Measurements from ENCODE around the gene GHSR. TPM values are rescaled to one million over a fixed set of nuclear protein-coding genes. Genes with fewer than 3 reads are reported as not detected.

GHSR gene
- total RNA-seq, 1 experiment from 2014 or later: not detected

GRCh38 chr3:172442606-172443005 is 5.7 kb downstream of the GHSR start:
- no peak for DNase-seq (ENCODE audit: low spot score)
- H3K4me1 ChIP-seq (ENCODE audit: insufficient read depth, low read length, poor library complexity, severe bottlenecking): no peaks in the 10 kb centered on the region
- H3K9me3 ChIP-seq (ENCODE audit: low read depth, low read length, poor library complexity, severe bottlenecking): no peaks in the 10 kb centered on the region
- BruUV-seq (replicated peaks): no TSS peak
- H3K36me3 ChIP-seq (ENCODE audit: insufficient read depth, low read length, poor library complexity, severe bottlenecking): no peaks in the 10 kb centered on the region
- H3K4me3 ChIP-seq (ENCODE audit: low read depth, low read length, poor library complexity, severe bottlenecking): no peak overlapping the region
- ChIA-PET POLR2A (ENCODE audit: low non-redundant PET) (no interaction called here), CTCF (no interaction called here)
- intact Hi-C loops (cut with micrococcal nuclease; ENCODE audit: unreplicated experiment): no loop called here
- H3K27ac ChIP-seq (ENCODE audit: low read depth, low read length, poor library complexity, severe bottlenecking): no peak overlapping the region
- peaks cover 73% of the 10 kb centered on the region for H3K27me3 ChIP-seq (replicated peaks; ENCODE audit: insufficient read depth, low read depth, low read length, poor library complexity)
- TF ChIP-seq EZH2 (IDR thresholded peaks at IDR 0.05; ENCODE audit: borderline replicate concordance, low read depth, low read length, poor library complexity, severe bottlenecking) (no peak), CTCF (conservative IDR thresholded peaks at IDR 0.05; ENCODE audit: low read depth, low read length) (no peak)

- BruUV-seq (replicated peaks): no TSS peak
- ChIA-PET CTCF (no interaction called here), POLR2A (ENCODE audit: low non-redundant PET) (no interaction called here)
- no peak overlapping the region for H3K4me3 ChIP-seq (ENCODE audit: low read depth, low read length, poor library complexity, severe bottlenecking)
- H3K4me1 ChIP-seq (ENCODE audit: insufficient read depth, low read length, poor library complexity, severe bottlenecking): no peaks in the 10 kb centered on the region
- no peaks in the 10 kb centered on the region for H3K9me3 ChIP-seq (ENCODE audit: low read depth, low read length, poor library complexity, severe bottlenecking)
- TF ChIP-seq CTCF (conservative IDR thresholded peaks at IDR 0.05; ENCODE audit: low read depth, low read length) (no peak), EZH2 (IDR thresholded peaks at IDR 0.05; ENCODE audit: borderline replicate concordance, low read depth, low read length, poor library complexity, severe bottlenecking) (no peak)
- H3K36me3 ChIP-seq (ENCODE audit: insufficient read depth, low read length, poor library complexity, severe bottlenecking): no peaks in the 10 kb centered on the region
- no peak overlapping the region for H3K27ac ChIP-seq (ENCODE audit: low read depth, low read length, poor library complexity, severe bottlenecking)
- DNase-seq (ENCODE audit: low spot score): no peak
- intact Hi-C loops (cut with micrococcal nuclease; ENCODE audit: unreplicated experiment): no loop called here
- H3K27me3 ChIP-seq (replicated peaks; ENCODE audit: insufficient read depth, low read depth, low read length, poor library complexity): peaks cover 63% of the 10 kb centered on the region
Measured at GRCh38 chr3:172441581-172441980, 6.7 kb downstream of the GHSR start.

DNA sequence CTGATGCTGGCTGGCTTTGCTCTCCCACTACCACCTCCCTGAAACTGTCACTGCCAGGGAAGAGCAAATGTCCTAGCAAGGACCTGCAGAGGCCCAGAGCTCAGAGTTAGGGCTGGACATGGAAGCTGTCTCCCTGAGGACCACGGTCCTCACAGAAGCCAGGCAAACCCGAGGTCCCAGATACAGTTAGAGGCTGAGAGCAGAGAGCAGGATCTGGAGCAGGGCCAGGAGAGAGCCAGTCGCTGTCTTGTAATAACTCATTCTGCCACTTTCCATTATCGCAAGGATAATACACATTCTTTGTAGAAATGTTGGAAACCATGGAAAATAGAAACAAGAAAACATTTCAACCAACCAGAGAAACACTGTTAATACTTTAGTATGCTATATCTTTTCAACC is 10.1 kb downstream of the GHSR start:
- Histone ChIP-seq H3K27ac (ENCODE audit: low read depth, low read length, poor library complexity, severe bottlenecking) (no peak overlapping the region), H3K4me3 (ENCODE audit: low read depth, low read length, poor library complexity, severe bottlenecking) (no peak overlapping the region), H3K4me1 (ENCODE audit: insufficient read depth, low read length, poor library complexity, severe bottlenecking) (no peaks in the 10 kb centered on the region), H3K27me3 (replicated peaks; ENCODE audit: insufficient read depth, low read depth, low read length, poor library complexity) (peaks cover 29% of the 10 kb centered on the region), H3K36me3 (ENCODE audit: insufficient read depth, low read length, poor library complexity, severe bottlenecking) (no peaks in the 10 kb centered on the region), H3K9me3 (ENCODE audit: low read depth, low read length, poor library complexity, severe bottlenecking) (no peaks in the 10 kb centered on the region)
- CTCF ChIA-PET: no interaction called here
- intact Hi-C loops (cut with micrococcal nuclease; ENCODE audit: unreplicated experiment): no loop called here
- no TSS peak for BruUV-seq (replicated peaks)
- no peak for TF ChIP-seq EZH2 (IDR thresholded peaks at IDR 0.05; ENCODE audit: borderline replicate concordance, low read depth, low read length, poor library complexity, severe bottlenecking)
- TF ChIP-seq CTCF (conservative IDR thresholded peaks at IDR 0.05; ENCODE audit: low read depth, low read length): no peak
- DNase-seq (ENCODE audit: low spot score): no peak
- POLR2A ChIA-PET (ENCODE audit: low non-redundant PET): no interaction called here

Data from A673 (cell line).